WTC11 (cell line): ENCODE measurements around the gene ARAP2. TPM values are rescaled to one million over a fixed set of nuclear protein-coding genes. Genes with fewer than 3 reads are reported as not detected.

Source experiments
- ATAC-seq: fragments of 200-7000 bp; cut with Tn5 transposase; 2 replicates; pipeline ENCODE4 v1.10.0; 2021; ENCODE audit warnings: mild to moderate bottlenecking, moderate library complexity
- CTCF ChIA-PET: fragments of 300-600 bp; sonication (Branson Sonifier 250); formaldehyde crosslinking; loops from one replicate; lab custom pipeline; 2021; ENCODE audit warnings: antibody characterized with exemption; lab: Charles Lee
- POLR2A ChIA-PET: fragments of 350-600 bp; sonication (Branson Sonifier 250); formaldehyde crosslinking; loops from one replicate; lab custom pipeline; 2021; ENCODE audit warnings: antibody characterized with exemption; lab: Charles Lee
- DNase-seq: peaks from one replicate; pipeline ENCODE4 v3.0.0; 2021; ENCODE audit warnings: low spot score
- H3K27ac Mint-ChIP-seq: 2 replicates; pipeline ENCODE4 v1.8.0; 2021; ENCODE audit warnings: mixed read lengths
- H3K27me3 Mint-ChIP-seq: 2 replicates; pipeline ENCODE4 v1.8.0; 2021; ENCODE audit warnings: low read depth, mild to moderate bottlenecking, moderate library complexity, mixed read lengths
- H3K36me3 Mint-ChIP-seq: 2 replicates; pipeline ENCODE4 v1.8.0; 2021; ENCODE audit warnings: mixed read lengths
- H3K4me1 Mint-ChIP-seq: 2 replicates; pipeline ENCODE4 v1.8.0; 2022; ENCODE audit warnings: mixed read lengths
- H3K4me3 Mint-ChIP-seq: 2 replicates; pipeline ENCODE4 v1.8.0; 2021; ENCODE audit warnings: mild to moderate bottlenecking, moderate library complexity, mixed read lengths
- H3K9me3 Mint-ChIP-seq: 2 replicates; pipeline ENCODE4 v1.8.0; 2021; ENCODE audit warnings: mixed read lengths
- CREB1 ChIP-seq: sonication (generic); formaldehyde crosslinking; IDR thresholded peaks from 2 replicates; pipeline ENCODE4 v1.8.0; 2023; ENCODE audit warnings: mild to moderate bottlenecking, missing genetic modification reagents
- CTCF ChIP-seq: fragments of 200-600 bp; IDR thresholded peaks from 2 replicates; pipeline ENCODE4 v1.8.0; 2022; ENCODE audit warnings: antibody characterized with exemption
- E2F5 ChIP-seq: sonication (generic); formaldehyde crosslinking; IDR thresholded peaks from 2 replicates; pipeline ENCODE4 v1.8.1; 2022; ENCODE audit warnings: mild to moderate bottlenecking, moderate library complexity, missing genetic modification reagents
- ELF4 ChIP-seq: sonication (generic); formaldehyde crosslinking; IDR thresholded peaks from 2 replicates; pipeline ENCODE4 v1.8.1; 2022; ENCODE audit warnings: low read depth, mild to moderate bottlenecking, moderate library complexity, missing genetic modification reagents
- EMX1 ChIP-seq: fragments of 250-450 bp; sonication (Bioruptor Pico); IDR thresholded peaks from 2 replicates; pipeline ENCODE4 v1.8.0; 2021; ENCODE audit warnings: mild to moderate bottlenecking
- FOXP1 ChIP-seq: sonication (generic); formaldehyde crosslinking; IDR thresholded peaks from 2 replicates; pipeline ENCODE4 v1.8.0; 2022; ENCODE audit warnings: missing genetic modification reagents, mild to moderate bottlenecking, moderate library complexity, borderline replicate concordance
- IRF2 ChIP-seq: sonication (generic); formaldehyde crosslinking; IDR thresholded peaks from 2 replicates; pipeline ENCODE4 v1.8.0; 2022; ENCODE audit warnings: low read depth, missing genetic modification reagents, borderline replicate concordance
- MXD4 ChIP-seq: fragments of 250-450 bp; sonication (Bioruptor Pico); IDR thresholded peaks from 2 replicates; pipeline ENCODE4 v1.8.0; 2021; ENCODE audit warnings: mild to moderate bottlenecking, moderate library complexity, borderline replicate concordance
- NFATC4 ChIP-seq: fragments of 250-450 bp; sonication (Bioruptor Pico); IDR thresholded peaks from 2 replicates; pipeline ENCODE4 v1.9.0; 2021; ENCODE audit warnings: mild to moderate bottlenecking
- NFE2L1 ChIP-seq: sonication (generic); formaldehyde crosslinking; IDR thresholded peaks from 2 replicates; pipeline ENCODE4 v1.8.1; 2023; ENCODE audit warnings: missing genetic modification reagents
- NFYB ChIP-seq: sonication (generic); formaldehyde crosslinking; conservative IDR thresholded peaks from 2 replicates; pipeline ENCODE4 v1.8.0; 2022; ENCODE audit warnings: low read depth, missing genetic modification reagents
- NR2C2 ChIP-seq: sonication (generic); formaldehyde crosslinking; IDR thresholded peaks from 2 replicates; pipeline ENCODE4 v1.8.0; 2022; ENCODE audit warnings: mild to moderate bottlenecking, missing genetic modification reagents
- NR3C1 ChIP-seq: sonication (generic); formaldehyde crosslinking; conservative IDR thresholded peaks from 2 replicates; pipeline ENCODE4 v1.8.1; 2023; ENCODE audit warnings: low read depth, mild to moderate bottlenecking, missing genetic modification reagents
- RORB ChIP-seq: fragments of 250-450 bp; sonication (Bioruptor Pico); IDR thresholded peaks from 2 replicates; pipeline ENCODE4 v1.9.0; 2021; ENCODE audit warnings: mild to moderate bottlenecking
- TP53 ChIP-seq: sonication (generic); formaldehyde crosslinking; IDR thresholded peaks from 2 replicates; pipeline ENCODE4 v1.8.1; 2023; ENCODE audit warnings: mild to moderate bottlenecking, missing genetic modification reagents
- ZNF219 ChIP-seq: sonication (generic); formaldehyde crosslinking; IDR thresholded peaks from 2 replicates; pipeline ENCODE4 v1.8.0; 2023; ENCODE audit warnings: missing genetic modification reagents, mild to moderate bottlenecking, borderline replicate concordance
- total RNA-seq: library from RNA; stranded (reverse); gene quantifications from 3 replicates; pipeline ENCODE4 v1.2.3, GENCODE V29; 2021
- TF ChIP-seq, protein P1 (sequence below): sonication (generic); formaldehyde crosslinking; IDR thresholded peaks from 2 replicates; pipeline ENCODE4 v1.8.0; 2022; ENCODE audit warnings: missing genetic modification reagents
- TF ChIP-seq, protein P2 (sequence below): fragments of 250-450 bp; sonication (Bioruptor Pico); IDR thresholded peaks from 2 replicates; pipeline ENCODE4 v1.9.0; 2021; ENCODE audit warnings: mild to moderate bottlenecking
- TF ChIP-seq, protein P3 (sequence below): sonication (generic); formaldehyde crosslinking; conservative IDR thresholded peaks from 2 replicates; pipeline ENCODE4 v1.8.1; 2022; ENCODE audit warnings: mild to moderate bottlenecking, missing genetic modification reagents

ARAP2 gene
- total RNA-seq, 1 experiment from 2014 or later = 1.0 TPM

- TF ChIP-seq NFATC4 (no peak), NFYB (CRISPR knock-in tag) (no peak), FOXP1 (no peak), CTCF (no peak), TP53 (CRISPR knock-in tag) (no peak), ZNF219 (CRISPR knock-in tag) (no peak), CREB1 (CRISPR knock-in tag) (no peak), ELF4 (no peak), NR2C2 (CRISPR knock-in tag) (no peak), E2F5 (no peak), NR3C1 (CRISPR knock-in tag) (no peak), NFE2L1 (CRISPR knock-in tag) (no peak), RORB (no peak), MXD4 (CRISPR knock-in tag) (no peak), EMX1 (CRISPR knock-in tag) (no peak), IRF2 (CRISPR knock-in tag) (no peak)
- TF ChIP-seq, protein P1, sequence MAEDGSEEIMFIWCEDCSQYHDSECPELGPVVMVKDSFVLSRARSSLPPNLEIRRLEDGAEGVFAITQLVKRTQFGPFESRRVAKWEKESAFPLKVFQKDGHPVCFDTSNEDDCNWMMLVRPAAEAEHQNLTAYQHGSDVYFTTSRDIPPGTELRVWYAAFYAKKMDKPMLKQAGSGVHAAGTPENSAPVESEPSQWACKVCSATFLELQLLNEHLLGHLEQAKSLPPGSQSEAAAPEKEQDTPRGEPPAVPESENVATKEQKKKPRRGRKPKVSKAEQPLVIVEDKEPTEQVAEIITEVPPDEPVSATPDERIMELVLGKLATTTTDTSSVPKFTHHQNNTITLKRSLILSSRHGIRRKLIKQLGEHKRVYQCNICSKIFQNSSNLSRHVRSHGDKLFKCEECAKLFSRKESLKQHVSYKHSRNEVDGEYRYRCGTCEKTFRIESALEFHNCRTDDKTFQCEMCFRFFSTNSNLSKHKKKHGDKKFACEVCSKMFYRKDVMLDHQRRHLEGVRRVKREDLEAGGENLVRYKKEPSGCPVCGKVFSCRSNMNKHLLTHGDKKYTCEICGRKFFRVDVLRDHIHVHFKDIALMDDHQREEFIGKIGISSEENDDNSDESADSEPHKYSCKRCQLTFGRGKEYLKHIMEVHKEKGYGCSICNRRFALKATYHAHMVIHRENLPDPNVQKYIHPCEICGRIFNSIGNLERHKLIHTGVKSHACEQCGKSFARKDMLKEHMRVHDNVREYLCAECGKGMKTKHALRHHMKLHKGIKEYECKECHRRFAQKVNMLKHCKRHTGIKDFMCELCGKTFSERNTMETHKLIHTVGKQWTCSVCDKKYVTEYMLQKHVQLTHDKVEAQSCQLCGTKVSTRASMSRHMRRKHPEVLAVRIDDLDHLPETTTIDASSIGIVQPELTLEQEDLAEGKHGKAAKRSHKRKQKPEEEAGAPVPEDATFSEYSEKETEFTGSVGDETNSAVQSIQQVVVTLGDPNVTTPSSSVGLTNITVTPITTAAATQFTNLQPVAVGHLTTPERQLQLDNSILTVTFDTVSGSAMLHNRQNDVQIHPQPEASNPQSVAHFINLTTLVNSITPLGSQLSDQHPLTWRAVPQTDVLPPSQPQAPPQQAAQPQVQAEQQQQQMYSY (CRISPR knock-in tag) = no peak
- TF ChIP-seq, protein P2, sequence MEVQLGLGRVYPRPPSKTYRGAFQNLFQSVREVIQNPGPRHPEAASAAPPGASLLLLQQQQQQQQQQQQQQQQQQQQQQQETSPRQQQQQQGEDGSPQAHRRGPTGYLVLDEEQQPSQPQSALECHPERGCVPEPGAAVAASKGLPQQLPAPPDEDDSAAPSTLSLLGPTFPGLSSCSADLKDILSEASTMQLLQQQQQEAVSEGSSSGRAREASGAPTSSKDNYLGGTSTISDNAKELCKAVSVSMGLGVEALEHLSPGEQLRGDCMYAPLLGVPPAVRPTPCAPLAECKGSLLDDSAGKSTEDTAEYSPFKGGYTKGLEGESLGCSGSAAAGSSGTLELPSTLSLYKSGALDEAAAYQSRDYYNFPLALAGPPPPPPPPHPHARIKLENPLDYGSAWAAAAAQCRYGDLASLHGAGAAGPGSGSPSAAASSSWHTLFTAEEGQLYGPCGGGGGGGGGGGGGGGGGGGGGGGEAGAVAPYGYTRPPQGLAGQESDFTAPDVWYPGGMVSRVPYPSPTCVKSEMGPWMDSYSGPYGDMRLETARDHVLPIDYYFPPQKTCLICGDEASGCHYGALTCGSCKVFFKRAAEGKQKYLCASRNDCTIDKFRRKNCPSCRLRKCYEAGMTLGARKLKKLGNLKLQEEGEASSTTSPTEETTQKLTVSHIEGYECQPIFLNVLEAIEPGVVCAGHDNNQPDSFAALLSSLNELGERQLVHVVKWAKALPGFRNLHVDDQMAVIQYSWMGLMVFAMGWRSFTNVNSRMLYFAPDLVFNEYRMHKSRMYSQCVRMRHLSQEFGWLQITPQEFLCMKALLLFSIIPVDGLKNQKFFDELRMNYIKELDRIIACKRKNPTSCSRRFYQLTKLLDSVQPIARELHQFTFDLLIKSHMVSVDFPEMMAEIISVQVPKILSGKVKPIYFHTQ = no peak
- TF ChIP-seq, protein P3, sequence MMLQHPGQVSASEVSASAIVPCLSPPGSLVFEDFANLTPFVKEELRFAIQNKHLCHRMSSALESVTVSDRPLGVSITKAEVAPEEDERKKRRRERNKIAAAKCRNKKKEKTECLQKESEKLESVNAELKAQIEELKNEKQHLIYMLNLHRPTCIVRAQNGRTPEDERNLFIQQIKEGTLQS (CRISPR knock-in tag) = no peak
- no peak for DNase-seq
- H3K27ac Mint-ChIP-seq = no peak overlapping the region
- ChIA-PET POLR2A (no interaction called here), CTCF (no interaction called here)
- no peaks in the 10 kb centered on the region for H3K27me3 Mint-ChIP-seq
- H3K4me1 Mint-ChIP-seq = peaks cover 3% of the 10 kb centered on the region
- no peak overlapping the region for H3K4me3 Mint-ChIP-seq
- ATAC-seq = no peak
- H3K36me3 Mint-ChIP-seq = no peaks in the 10 kb centered on the region
- H3K9me3 Mint-ChIP-seq = 0 out of 2 replicates have a peak, but pooled peaks cover 5% of the 10 kb centered on the region
Observed at GRCh38 chr4:36168127-36168878, 76.0 kb downstream of the ARAP2 start.
